GM18868 (cell line): ENCODE measurements around the gene PGGHG.
"Not testable (repeated sequence)": the region's sequence is repeated elsewhere in the genome, so short reads cannot be mapped to it uniquely, and the experiment has no call there.

Source experiments
- ATAC-seq: cut with Tn5 transposase; IDR thresholded peaks from one replicate; pipeline ENCODE4 v1.9.1; 2021; ENCODE audit warnings: mild to moderate bottlenecking, moderate library complexity; ENCODE audit not compliant: unreplicated experiment

PGGHG gene

GRCh38 chr11:284105-285020, 4.6 kb upstream of the PGGHG start:
- no peak for ATAC-seq

GRCh38 chr11:285021-285893, 3.7 kb upstream of the PGGHG start:
- ATAC-seq = no peak

- no peak for ATAC-seq
These were observed 3.1 kb upstream of the PGGHG start for GRCh38 chr11:285894-286220.

- not testable (repeated sequence) for ATAC-seq
These were observed 1.7 kb upstream of the PGGHG start for GRCh38 chr11:286977-287820.

GRCh38 chr11:287821-288477, 977 bp upstream of the PGGHG start:
- ATAC-seq = no peak

GRCh38 chr11:289398-289711, 429 bp downstream of the PGGHG start:
- no peak for ATAC-seq

- no peak for ATAC-seq
These were observed 1.0 kb downstream of the PGGHG start for GRCh38 chr11:289712-290620.

- no peak for ATAC-seq
These were observed 1.8 kb downstream of the PGGHG start for GRCh38 chr11:290621-291231.

GRCh38 chr11:291281-292210, 2.6 kb downstream of the PGGHG start:
- no peak for ATAC-seq

- no peak for ATAC-seq
These were observed 3.5 kb downstream of the PGGHG start for GRCh38 chr11:292211-293121.

- no peak for ATAC-seq
These were observed 4.4 kb downstream of the PGGHG start for GRCh38 chr11:293271-293851.

- ATAC-seq = no peak
These were observed 5.1 kb downstream of the PGGHG start for GRCh38 chr11:293852-294661.

- no peak for ATAC-seq
These were observed 5.9 kb downstream of the PGGHG start for GRCh38 chr11:294780-295179.

- ATAC-seq = no peak
These were observed 6.6 kb downstream of the PGGHG start for GRCh38 chr11:295351-296170.
